Kidney epithelial cell (primary cell): ENCODE data around the gene R3HDML. TPM values are rescaled to one million over a fixed set of nuclear protein-coding genes. Genes with fewer than 3 reads are reported as not detected.
"Not testable (repeated sequence)": the region's sequence is repeated elsewhere in the genome, so short reads cannot be mapped to it uniquely, and the experiment has no call there.

Experiments
- DNase-seq: peaks from one replicate; pipeline ENCODE4 v3.0.0-alpha.2; 2010; ENCODE audit warnings: low read depth
- H3K27me3 ChIP-seq: 2 replicates; pipeline ENCODE4 v1.6.0; 2011; ENCODE audit warnings: low read length; ENCODE audit not compliant: control insufficient read depth, insufficient read depth
- H3K36me3 ChIP-seq: 2 replicates; pipeline ENCODE4 v1.5.1; 2011; ENCODE audit warnings: low read length; ENCODE audit not compliant: control insufficient read depth, insufficient read depth
- H3K4me3 ChIP-seq: 2 replicates; pipeline ENCODE4 v1.5.1; 2011; ENCODE audit warnings: low read depth, mild to moderate bottlenecking, control low read depth, low read length
- total RNA-seq: library from RNA; depleted of rRNA; stranded (reverse); fragments of >200 nt; gene quantifications from 2 replicates; pipeline ENCODE4 v1.2.3, GENCODE V29; 2015
- TF ChIP-seq, protein P1 (sequence below): IDR thresholded peaks from 2 replicates; pipeline ENCODE4 v1.5.1; 2011; ENCODE audit warnings: mild to moderate bottlenecking, moderate library complexity, low read length, control low read depth, inconsistent platforms; ENCODE audit not compliant: insufficient read depth, poor library complexity, severe bottlenecking

The R3HDML gene
- total RNA-seq, 1 donor from 2014 or later = not detected

DNA sequence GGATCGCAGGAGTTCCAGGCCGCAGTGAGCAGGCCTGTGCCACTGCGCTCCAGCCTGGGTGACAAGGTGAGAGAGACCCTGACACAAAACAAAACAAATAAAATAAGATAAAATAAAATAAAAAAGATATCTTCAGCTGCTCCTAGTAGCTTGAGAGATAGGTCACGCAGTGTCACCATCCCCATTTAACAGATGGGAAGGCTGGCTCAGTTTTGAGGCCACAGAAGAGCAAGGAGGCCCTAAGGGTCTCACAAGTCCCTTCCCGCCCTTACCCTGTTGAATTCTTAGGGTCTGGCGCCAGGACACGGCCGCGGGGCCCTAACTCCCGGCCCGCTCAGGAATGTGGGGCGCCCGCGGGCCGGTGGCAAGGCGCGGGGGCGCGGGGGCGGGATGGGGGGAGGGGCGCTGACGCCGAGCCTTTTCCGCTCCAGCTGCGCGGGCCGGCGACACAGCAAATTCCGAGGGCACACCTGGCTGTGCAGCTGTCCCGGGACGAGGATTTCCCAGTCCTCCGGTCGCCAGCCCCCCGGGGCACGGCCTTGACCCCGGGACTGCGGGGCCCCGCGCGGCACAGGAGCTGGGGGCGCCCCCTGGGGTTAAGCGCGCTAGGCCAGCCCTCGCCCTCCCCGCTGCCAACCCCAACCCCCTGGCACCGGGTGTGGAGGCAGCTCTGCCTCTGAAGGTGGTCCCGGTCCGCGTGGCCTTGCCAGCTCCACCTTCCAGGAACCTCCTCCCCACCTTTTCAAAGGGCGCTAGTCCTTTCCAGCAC is 10.3 kb upstream of the R3HDML start:
- H3K4me3 ChIP-seq = no peak overlapping the region
- H3K27me3 ChIP-seq = no peaks in the 10 kb centered on the region
- TF ChIP-seq, protein P1, sequence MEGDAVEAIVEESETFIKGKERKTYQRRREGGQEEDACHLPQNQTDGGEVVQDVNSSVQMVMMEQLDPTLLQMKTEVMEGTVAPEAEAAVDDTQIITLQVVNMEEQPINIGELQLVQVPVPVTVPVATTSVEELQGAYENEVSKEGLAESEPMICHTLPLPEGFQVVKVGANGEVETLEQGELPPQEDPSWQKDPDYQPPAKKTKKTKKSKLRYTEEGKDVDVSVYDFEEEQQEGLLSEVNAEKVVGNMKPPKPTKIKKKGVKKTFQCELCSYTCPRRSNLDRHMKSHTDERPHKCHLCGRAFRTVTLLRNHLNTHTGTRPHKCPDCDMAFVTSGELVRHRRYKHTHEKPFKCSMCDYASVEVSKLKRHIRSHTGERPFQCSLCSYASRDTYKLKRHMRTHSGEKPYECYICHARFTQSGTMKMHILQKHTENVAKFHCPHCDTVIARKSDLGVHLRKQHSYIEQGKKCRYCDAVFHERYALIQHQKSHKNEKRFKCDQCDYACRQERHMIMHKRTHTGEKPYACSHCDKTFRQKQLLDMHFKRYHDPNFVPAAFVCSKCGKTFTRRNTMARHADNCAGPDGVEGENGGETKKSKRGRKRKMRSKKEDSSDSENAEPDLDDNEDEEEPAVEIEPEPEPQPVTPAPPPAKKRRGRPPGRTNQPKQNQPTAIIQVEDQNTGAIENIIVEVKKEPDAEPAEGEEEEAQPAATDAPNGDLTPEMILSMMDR = no peak
- DNase-seq = no peak
- H3K36me3 ChIP-seq = no peaks in the 10 kb centered on the region

DNA sequence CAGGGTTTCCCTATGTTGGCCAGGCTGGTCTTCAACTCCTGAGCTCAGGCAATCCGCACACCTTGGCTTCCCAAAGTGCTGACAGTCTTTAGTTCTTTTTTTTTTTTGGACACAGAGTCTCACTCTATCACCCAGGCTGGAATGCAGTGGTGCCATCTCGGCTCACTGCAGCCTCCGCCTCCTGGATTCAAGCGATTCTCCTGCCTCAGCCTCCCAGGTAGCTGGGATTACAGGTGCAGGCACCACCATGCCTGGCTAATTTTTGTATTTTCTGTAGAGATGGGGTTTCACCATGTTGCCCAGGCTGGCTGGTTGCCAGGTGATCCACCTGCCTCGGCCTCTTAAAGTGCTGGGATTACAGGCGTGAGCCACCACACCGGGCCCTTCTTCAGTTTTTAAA is 9.1 kb upstream of the R3HDML start:
- DNase-seq, H3K4me3 ChIP-seq, H3K36me3 ChIP-seq, H3K27me3 ChIP-seq: not testable (repeated sequence)

DNA sequence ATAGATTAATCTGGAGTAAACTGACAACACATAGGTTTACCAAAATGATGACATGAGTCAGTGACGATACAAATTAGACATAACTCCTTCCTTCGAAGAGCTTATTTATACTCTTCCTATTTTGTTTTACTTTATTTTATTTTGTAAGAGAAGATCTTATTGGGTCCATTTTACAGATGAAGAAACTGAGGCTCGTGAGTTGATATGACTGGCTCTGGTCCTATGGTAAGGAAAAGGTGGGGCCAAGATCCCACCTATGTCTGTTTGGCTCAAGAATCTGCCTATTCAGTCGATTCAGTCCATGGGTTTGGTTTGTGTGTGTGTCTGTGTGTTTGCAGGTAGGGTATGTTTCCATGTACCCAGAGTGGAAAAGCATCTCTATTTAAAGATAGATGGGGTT is 8.4 kb upstream of the R3HDML start:
- Histone ChIP-seq H3K27me3 (no peaks in the 10 kb centered on the region), H3K36me3 (no peaks in the 10 kb centered on the region), H3K4me3 (no peak overlapping the region)
- TF ChIP-seq, protein P1 = no peak
- DNase-seq = no peak

DNA sequence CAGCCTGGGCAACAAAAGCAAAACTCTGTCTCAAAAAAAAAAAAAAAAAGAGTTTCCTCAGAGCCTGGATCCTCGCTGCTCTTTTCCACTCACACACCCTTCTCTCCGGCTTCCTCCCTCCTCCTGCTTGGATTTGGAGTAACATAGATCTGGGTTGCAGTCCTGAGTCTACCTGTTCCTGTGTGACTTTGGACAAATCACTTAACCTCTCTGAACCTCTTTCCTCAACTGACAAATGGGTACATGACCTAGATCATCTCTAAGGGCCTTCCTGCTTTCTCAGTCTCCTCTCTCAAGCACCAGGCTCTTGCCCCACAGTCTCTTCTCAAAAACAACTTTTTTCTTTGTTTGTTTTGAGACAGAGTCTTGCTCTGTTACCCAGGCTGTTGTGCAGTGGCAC is 5.6 kb upstream of the R3HDML start:
- no peak for DNase-seq
- Histone ChIP-seq H3K36me3 (no peaks in the 10 kb centered on the region), H3K27me3 (peaks cover 7% of the 10 kb centered on the region), H3K4me3 (no peak overlapping the region)
- TF ChIP-seq, protein P1 = no peak

DNA sequence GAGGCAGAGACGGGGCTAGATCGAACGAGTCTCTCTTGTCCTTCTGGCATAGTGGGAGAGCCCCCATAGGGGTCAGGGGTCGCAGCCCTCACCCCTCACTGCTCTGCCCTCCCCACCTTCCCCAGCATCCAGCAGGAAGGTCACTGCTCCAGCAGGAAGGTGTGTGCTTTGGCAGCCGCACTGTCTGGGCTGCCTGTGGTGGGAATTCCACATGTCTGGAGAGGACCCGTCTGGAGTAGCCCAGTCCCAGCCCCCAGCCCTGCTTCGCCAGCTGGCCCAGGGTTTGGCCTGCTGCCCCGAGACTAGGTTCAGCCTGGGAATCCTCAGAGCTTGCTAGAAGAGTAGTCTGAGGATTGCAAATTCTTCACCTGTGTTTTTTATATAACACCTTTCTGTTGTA is 2.5 kb upstream of the R3HDML start:
- Histone ChIP-seq H3K27me3 (peaks cover 14% of the 10 kb centered on the region), H3K36me3 (no peaks in the 10 kb centered on the region), H3K4me3 (no peak overlapping the region)
- TF ChIP-seq, protein P1 = no peak
- no peak for DNase-seq

DNA sequence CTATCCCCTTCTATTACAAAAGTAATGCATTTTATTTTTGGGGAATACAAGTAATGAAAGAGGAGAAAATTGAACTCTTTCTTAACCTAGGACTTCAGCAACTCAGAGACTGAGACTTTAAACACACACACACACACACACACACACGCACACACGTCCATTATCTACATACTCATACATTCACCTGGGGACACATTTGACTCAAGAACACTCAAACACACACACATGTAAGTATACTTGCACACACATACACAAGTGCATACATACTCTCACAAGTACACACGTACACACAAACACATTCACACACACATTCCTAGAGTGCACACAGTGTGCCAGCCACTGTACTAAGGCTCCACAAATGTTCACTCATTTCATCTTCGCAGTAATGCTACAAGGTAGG is 2.1 kb upstream of the R3HDML start:
- TF ChIP-seq, protein P1 = no peak

More for the DNA sequence above, 2.1 kb upstream of the R3HDML start:
- H3K36me3 ChIP-seq = no peaks in the 10 kb centered on the region
- H3K4me3 ChIP-seq = no peak overlapping the region
- peaks cover 14% of the 10 kb centered on the region for H3K27me3 ChIP-seq
- no peak for DNase-seq
